Measurements from ENCODE around the gene RALGAPB. TPM values are rescaled to one million over a fixed set of nuclear protein-coding genes. Genes with fewer than 3 reads are reported as not detected.
A peak's percentile ranks its signal among the peaks of the same experiment; 100 is the strongest.
"Not testable (repeated sequence)": the region's sequence is repeated elsewhere in the genome, so short reads cannot be mapped to it uniquely, and the experiment has no call there.

RALGAPB gene
- total RNA-seq, 6 experiments from 2014 or later: 23.4 to 29.5 (median 26.7) TPM

DNA sequence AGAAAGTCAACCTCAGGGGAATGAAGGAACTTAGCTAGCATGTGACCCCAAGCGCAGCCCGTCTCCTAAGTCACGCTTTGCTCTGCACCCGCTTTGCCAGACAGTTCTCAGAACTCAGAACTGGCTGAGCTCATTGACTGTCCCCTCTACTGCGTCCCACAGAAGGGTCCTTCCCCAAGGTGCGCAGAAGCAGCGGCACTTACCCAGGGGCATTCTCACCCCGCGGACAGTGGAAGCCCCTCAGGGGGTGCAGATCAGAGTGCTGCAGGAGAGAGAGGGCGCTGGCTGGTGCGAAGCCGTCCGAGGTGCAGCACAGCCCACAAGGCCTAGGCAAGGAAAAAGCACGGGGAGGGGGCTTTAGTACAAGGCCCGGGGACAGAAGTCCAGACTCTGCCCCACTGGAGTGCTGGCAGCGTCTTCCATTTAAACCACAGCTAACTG lies 38.3 kb upstream of the RALGAPB start:
- peaks cover 39% of the 10 kb centered on the region for H3K36me3 Mint-ChIP-seq (ENCODE audit: low read depth)
- peaks cover 50% of the 10 kb centered on the region for H3K4me1 Mint-ChIP-seq (ENCODE audit: low read depth)
- TF ChIP-seq, protein P1, sequence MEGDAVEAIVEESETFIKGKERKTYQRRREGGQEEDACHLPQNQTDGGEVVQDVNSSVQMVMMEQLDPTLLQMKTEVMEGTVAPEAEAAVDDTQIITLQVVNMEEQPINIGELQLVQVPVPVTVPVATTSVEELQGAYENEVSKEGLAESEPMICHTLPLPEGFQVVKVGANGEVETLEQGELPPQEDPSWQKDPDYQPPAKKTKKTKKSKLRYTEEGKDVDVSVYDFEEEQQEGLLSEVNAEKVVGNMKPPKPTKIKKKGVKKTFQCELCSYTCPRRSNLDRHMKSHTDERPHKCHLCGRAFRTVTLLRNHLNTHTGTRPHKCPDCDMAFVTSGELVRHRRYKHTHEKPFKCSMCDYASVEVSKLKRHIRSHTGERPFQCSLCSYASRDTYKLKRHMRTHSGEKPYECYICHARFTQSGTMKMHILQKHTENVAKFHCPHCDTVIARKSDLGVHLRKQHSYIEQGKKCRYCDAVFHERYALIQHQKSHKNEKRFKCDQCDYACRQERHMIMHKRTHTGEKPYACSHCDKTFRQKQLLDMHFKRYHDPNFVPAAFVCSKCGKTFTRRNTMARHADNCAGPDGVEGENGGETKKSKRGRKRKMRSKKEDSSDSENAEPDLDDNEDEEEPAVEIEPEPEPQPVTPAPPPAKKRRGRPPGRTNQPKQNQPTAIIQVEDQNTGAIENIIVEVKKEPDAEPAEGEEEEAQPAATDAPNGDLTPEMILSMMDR (IDR thresholded peaks at IDR 0.05): no peak
- peak overlapping the region; percentile 96 for H3K4me3 Mint-ChIP-seq
- no peaks in the 10 kb centered on the region for H3K9me3 Mint-ChIP-seq
- peaks cover 2% of the 10 kb centered on the region for H3K27me3 Mint-ChIP-seq (ENCODE audit: insufficient read depth)
- DNase-seq: no peak
- H3K27ac Mint-ChIP-seq: peak overlapping the region; percentile 96

DNA sequence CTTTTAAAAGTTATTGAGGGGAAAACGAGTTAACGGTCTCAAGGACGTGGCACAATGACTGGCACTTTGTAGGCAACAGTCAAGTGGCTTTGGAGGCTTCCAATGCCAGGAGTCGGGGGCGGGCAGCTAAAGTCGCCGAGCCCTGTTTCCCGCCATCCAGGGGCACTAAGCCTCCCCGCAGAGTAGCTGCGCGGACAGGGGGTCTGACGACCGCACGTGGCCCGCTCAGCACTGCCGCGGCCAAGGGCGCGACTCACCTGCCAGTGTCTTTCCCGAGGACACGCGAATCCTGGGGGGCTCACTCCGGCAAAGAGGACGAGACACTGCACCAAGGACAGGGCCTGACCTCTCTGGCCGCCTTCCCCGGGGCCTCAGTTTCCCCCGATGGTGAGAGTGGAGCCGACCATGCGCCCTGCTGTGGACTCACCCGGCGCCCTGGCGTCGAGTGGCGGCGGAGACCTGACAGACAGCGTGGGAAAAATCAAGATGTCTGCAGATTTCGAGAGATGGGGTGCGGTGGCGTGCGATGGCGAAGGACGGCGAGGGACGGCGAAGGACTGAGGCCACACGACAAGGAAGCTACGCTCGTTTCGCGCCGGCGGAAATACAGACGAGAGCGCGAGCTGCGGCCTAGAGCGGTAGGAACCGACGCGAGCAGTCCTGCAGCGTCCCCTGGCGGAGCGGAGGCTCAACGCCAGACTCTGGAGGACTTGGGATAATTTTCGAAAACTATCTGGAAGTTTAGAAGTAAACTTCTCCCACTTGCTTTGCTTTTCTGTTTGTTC lies 37.7 kb upstream of the RALGAPB start, which contains the start of gene SNHG17:
Gene SNHG17, minus strand, starts transcription at position 559 of the 785 bp plus-strand sequence.
- peak within 1 kb of the TSS; percentile 96 for H3K4me3 Mint-ChIP-seq
- TF ChIP-seq, protein P1 (IDR thresholded peaks at IDR 0.05): peak; percentile 100
- peak within 1 kb of the TSS; percentile 96 for H3K27ac Mint-ChIP-seq
- no peaks in the 10 kb centered on the region for H3K9me3 Mint-ChIP-seq
- peaks cover 2% of the 10 kb centered on the region for H3K27me3 Mint-ChIP-seq (ENCODE audit: insufficient read depth)
- DNase-seq: peak; percentile 87
- peaks cover 33% of the 10 kb centered on the region for H3K36me3 Mint-ChIP-seq (ENCODE audit: low read depth)
- H3K4me1 Mint-ChIP-seq (ENCODE audit: low read depth): peaks cover 45% of the 10 kb centered on the region

DNA sequence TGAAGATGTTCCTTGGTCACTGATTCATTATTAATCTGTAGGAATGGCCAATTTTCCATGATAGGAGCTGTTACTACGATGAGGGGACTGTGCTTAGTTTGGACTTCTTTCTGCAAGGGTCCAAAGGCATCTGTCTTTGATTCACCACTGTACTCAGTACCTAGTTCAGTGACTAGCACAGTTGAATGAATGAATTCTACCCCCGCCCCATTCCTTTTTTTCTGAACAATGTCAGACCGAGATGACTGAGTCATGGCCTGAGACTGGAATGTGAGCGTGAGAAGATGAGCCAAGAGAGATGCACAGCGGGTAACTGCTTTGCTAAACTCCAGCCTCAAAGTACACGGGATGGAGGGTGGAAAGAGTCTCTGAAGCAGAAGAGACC lies 37.1 kb upstream of the RALGAPB start:
- DNase-seq: peak; percentile 57
- peaks cover 2% of the 10 kb centered on the region for H3K27me3 Mint-ChIP-seq (ENCODE audit: insufficient read depth)
- TF ChIP-seq, protein P1 (IDR thresholded peaks at IDR 0.05): no peak; the same call in none of the 2 replicates

DNA sequence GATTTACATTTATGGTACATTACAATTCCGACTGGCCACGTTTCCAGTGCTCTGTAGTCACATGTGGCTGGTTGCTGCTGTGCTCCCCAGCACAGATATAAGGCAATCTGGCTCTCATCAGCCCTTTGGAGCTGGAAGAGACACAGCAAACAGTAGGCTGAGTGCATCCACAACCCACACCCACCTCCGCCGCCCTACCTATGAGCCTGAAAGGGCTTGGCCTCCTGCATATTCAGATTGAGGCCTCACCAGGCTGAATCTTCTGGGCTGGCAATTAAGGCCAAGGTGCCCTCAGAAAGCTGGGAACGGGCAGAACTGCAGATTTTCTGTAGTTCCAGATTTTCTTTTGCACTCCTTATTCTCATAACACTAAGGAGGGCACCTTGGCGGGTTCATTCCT lies 34.8 kb upstream of the RALGAPB start:
- TF ChIP-seq, protein P1 (IDR thresholded peaks at IDR 0.05): no peak
- Mint-ChIP-seq H3K9me3 (no peaks in the 10 kb centered on the region), H3K27ac (no peak overlapping the region), H3K4me3 (no peak overlapping the region), H3K4me1 (ENCODE audit: low read depth) (peaks cover 36% of the 10 kb centered on the region), H3K36me3 (ENCODE audit: low read depth) (peaks cover 14% of the 10 kb centered on the region), H3K27me3 (ENCODE audit: insufficient read depth) (peaks cover 11% of the 10 kb centered on the region)
- DNase-seq: no peak

More for the DNA sequence above, 37.1 kb upstream of the RALGAPB start:
- peak overlapping the region; percentile 96 for H3K4me3 Mint-ChIP-seq
- H3K27ac Mint-ChIP-seq: peak overlapping the region; percentile 96
- H3K4me1 Mint-ChIP-seq (ENCODE audit: low read depth): peaks cover 45% of the 10 kb centered on the region
- H3K36me3 Mint-ChIP-seq (ENCODE audit: low read depth): peaks cover 33% of the 10 kb centered on the region
- H3K9me3 Mint-ChIP-seq: no peaks in the 10 kb centered on the region

DNA sequence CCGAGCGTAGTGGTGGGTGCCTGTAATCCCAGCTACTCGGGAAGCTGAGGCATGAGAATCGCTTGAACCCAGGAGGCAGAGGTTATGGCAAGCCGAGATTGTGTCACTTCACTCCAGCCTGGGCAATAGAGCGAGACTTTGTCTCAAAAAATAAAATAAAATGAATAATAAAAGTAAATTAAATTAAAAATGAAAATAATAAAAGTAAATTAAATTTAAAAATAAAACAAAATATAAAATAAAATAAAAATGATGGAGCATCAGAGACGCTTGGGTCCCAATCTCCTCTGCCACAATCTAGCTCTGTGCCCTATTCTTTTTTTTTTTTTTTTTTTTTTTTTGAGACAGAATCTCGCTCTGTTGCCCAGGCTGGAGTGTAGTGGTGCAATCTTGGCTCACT lies 31.5 kb upstream of the RALGAPB start:
- not testable (repeated sequence) for H3K9me3 Mint-ChIP-seq; H3K4me3 Mint-ChIP-seq; H3K27ac Mint-ChIP-seq; H3K36me3 Mint-ChIP-seq (ENCODE audit: low read depth); DNase-seq
- H3K27me3 Mint-ChIP-seq (ENCODE audit: insufficient read depth): peaks cover 12% of the 10 kb centered on the region
- H3K4me1 Mint-ChIP-seq (ENCODE audit: low read depth): peaks cover 25% of the 10 kb centered on the region

DNA sequence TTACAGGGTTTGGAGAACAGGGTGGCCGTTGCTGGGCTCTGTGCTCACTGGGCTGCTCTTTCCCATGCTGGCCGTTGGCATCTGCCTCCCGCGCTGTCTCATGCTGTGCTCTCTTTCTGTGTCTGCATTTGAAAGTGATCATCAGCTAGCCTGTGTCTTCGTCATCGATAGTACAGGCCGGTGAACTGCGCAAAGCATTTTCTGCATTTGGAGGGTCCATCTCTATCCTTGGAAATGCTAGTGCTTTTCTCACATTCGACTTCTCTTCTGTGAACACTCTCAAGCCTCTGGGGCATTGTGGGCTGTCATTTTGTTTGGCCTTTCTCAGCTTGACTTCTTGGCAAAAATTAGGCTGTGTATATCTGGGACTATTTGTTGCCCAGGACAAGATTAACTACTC lies 30.7 kb upstream of the RALGAPB start:
- no peak for DNase-seq
- TF ChIP-seq, protein P1 (IDR thresholded peaks at IDR 0.05): no peak
- H3K4me3 Mint-ChIP-seq: peak overlapping the region; percentile 4; the same call in 1 of the 2 replicates
- no peak overlapping the region; the same call in 1 of the 2 replicates for H3K27ac Mint-ChIP-seq
- no peaks in the 10 kb centered on the region for H3K36me3 Mint-ChIP-seq (ENCODE audit: low read depth)
- peaks cover 23% of the 10 kb centered on the region for H3K4me1 Mint-ChIP-seq (ENCODE audit: low read depth)
- H3K9me3 Mint-ChIP-seq: no peaks in the 10 kb centered on the region
- H3K27me3 Mint-ChIP-seq (ENCODE audit: insufficient read depth): peaks cover 12% of the 10 kb centered on the region

Measured in HFFc6 (cell line).